Measurements from ENCODE around the gene IFNL2.
"Not testable (repeated sequence)": the region's sequence is repeated elsewhere in the genome, so short reads cannot be mapped to it uniquely, and the experiment has no call there.

GRCh38 chr19:39243741-39244140 lies 24.5 kb upstream of the IFNL2 start:
- TF ChIP-seq POLR2AphosphoS5, CTCF, POLR2A, EP300 (IDR thresholded peaks at IDR 0.05): not testable (repeated sequence)
